ENCODE measurements around the gene SGMS1.
"Not testable (repeated sequence)": the region's sequence is repeated elsewhere in the genome, so short reads cannot be mapped to it uniquely, and the experiment has no call there.

SGMS1 gene

DNA sequence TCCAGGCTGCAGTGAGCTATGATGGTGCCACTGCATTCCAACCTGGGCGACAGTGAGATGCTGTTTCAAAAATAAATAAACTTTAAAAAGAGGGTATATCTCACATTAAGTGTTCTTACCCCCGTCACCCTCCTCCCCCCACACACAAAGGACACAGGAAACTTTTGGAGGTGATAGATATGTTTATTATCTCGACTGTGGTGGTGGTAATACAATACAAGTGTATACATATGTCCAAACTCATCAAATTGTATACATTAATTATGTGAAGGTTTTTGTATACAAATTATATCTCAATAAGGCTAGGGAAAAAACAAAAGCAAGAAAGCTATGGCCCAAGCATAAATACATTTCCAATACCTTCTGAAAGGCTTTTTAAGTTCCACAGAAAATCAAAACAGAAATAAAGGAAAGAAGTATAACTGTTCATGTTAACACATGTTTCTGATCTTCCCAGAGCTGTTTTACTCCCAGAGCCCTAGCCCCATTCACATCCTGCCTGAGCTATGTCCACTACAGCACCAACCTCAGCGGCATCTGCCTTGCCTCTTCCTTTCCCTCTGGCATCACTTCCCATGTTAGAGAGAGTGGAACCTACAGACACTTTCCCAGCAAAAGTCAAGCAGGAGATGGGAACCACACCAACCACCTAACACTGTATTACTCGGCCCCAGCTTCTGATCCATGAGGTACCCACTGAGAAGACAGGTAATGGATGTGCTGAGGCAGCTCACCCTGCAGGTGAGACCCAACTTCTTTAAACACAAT, 48.1 kb downstream of the SGMS1 start:
- no peak for DNase-seq (ENCODE audit: low spot score)
- TF ChIP-seq, protein P1, sequence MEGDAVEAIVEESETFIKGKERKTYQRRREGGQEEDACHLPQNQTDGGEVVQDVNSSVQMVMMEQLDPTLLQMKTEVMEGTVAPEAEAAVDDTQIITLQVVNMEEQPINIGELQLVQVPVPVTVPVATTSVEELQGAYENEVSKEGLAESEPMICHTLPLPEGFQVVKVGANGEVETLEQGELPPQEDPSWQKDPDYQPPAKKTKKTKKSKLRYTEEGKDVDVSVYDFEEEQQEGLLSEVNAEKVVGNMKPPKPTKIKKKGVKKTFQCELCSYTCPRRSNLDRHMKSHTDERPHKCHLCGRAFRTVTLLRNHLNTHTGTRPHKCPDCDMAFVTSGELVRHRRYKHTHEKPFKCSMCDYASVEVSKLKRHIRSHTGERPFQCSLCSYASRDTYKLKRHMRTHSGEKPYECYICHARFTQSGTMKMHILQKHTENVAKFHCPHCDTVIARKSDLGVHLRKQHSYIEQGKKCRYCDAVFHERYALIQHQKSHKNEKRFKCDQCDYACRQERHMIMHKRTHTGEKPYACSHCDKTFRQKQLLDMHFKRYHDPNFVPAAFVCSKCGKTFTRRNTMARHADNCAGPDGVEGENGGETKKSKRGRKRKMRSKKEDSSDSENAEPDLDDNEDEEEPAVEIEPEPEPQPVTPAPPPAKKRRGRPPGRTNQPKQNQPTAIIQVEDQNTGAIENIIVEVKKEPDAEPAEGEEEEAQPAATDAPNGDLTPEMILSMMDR (IDR thresholded peaks at IDR 0.05; ENCODE audit: extremely low read depth, missing control alignments), result no peak

DNA sequence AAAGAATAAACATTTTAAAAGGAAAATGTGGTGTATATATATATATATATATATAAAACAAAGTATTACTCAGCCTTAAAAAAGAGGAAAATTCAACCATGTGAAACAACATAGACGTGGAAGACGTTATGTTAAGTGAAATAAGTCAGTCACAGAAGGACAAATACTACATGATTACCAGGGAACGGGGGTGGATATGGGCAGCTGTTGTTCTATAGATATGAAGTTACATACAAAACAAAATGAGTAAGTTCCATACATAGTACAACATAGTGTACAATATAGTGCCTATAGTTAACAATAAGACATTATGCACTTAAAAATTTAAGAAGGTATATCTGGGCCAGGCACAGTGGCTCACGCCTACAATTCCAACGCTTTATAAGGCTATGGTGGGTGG, 48.8 kb downstream of the SGMS1 start:
- no peak for DNase-seq (ENCODE audit: low spot score)
- TF ChIP-seq, protein P1 (IDR thresholded peaks at IDR 0.05; ENCODE audit: extremely low read depth, missing control alignments), result no peak

DNA sequence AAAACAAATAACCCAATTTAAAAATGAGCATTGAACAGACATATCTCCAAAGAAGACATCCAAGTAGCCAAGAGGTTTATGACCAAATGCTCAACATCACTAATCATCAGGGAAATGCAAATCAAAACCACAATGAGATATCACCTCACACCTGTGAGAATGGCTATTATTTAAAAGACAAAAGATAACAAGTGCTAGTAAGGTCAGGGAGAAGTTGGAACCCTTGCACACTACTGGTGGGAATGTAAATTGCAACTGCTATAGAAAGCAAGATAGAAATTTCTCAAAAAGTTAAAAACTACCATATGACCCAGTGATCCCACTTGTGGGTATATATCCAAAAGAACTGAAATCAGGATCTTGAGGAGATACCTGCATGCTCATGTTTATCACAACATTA, 49.5 kb downstream of the SGMS1 start:
- TF ChIP-seq, protein P1 (IDR thresholded peaks at IDR 0.05; ENCODE audit: extremely low read depth, missing control alignments), result no peak
- no peak for DNase-seq (ENCODE audit: low spot score)

DNA sequence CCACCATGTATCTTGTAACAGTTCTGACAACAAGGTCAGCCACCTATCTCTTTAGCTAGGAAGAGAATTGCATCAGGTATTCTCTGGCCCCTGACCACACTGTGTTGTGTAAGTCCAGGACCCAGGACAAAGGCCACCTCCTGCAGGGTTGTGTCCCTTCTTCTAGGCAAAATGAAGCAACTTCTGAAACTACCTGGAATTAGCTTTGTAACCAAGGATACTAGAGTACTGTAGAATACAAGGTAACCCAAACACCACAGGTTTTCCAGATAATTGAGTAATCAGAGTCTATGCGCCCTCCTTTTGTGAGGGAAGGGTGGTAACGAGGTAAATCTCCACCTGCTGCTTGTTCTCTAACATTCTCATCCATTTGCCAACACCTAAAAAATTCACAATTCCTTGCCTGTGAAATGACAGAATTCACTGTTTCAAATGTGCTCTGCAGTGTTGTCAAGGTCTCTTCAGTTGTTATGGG, 51.7 kb downstream of the SGMS1 start:
- DNase-seq (ENCODE audit: low spot score), result no peak
- TF ChIP-seq, protein P1 (IDR thresholded peaks at IDR 0.05; ENCODE audit: extremely low read depth, missing control alignments), result no peak

DNA sequence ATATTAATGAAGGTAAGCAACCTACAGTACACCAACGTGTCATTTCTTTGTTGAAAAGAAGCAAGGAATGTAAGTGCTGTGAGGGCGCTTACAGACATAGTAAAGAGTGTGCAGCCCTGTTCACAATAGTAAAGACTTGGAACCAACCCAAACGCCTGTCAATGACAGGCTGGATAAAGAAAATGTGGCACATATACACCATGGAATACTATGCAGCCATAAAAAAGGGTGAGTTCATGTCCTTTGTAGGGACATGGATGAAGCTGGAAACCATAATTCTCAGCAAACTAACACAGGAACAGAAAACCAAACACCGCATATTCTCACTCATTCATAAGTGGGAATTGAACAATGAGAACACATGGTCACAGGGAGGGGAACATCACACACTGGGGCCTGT, 55.0 kb downstream of the SGMS1 start:
- not testable (repeated sequence) for DNase-seq (ENCODE audit: low spot score)

DNA sequence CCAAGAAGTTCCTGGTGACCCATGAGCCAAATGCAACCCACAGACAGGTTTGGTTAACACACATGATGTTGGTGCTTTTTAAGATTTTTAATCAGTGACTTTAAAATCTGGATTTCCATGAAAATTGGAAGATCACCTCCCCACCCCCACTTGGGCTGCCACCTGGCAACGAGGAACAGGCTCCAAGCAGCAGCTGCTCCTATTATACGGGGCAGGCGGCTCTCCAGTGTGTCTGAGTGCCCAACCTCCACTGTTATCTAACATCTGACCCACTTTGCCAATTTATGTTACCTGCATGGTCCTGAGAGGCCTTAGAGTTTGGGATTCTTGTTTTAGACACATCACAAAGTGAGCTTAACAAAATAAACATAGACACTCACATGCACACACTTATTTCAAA, 56.4 kb downstream of the SGMS1 start:
- TF ChIP-seq, protein P1 (IDR thresholded peaks at IDR 0.05; ENCODE audit: extremely low read depth, missing control alignments), result no peak
- no peak for DNase-seq (ENCODE audit: low spot score)

DNA sequence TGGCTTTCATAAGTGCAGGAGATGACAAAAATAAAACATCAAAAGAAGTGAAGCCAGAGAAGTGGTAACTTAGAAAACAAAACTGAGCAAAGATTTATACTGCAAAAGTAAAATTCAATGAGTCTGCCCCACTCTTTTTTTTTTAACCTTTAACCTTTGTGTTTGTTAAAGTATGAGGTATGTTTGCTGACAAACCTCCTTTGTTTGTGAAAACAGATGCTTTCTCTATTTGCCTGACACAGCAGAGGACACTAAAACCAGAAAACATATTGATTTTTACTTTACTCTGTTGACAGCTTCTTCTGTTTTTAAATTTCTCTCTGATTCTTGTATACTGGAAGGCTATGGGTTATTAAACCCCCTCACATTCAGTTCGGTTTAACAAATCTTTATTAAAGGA, 57.6 kb downstream of the SGMS1 start:
- no peak for DNase-seq (ENCODE audit: low spot score)
- TF ChIP-seq, protein P1 (IDR thresholded peaks at IDR 0.05; ENCODE audit: extremely low read depth, missing control alignments), result no peak

Measured in GM20000 (cell line).